Lung (tissue), 12 donors: ENCODE measurements around the gene ECT2. TPM values are rescaled to one million over a fixed set of nuclear protein-coding genes. Genes with fewer than 3 reads are reported as not detected.
"Not testable (repeated sequence)": the region's sequence is repeated elsewhere in the genome, so short reads cannot be mapped to it uniquely, and the experiment has no call there.

Experiments
- ATAC-seq: fragments of 200-7000 bp; cut with Tn5 transposase; one replicate; pipeline ENCODE4 v1.9.1; 2020; ENCODE audit warnings: moderate number of reproducible peaks; ENCODE audit not compliant: insufficient read depth, low FRiP score
- DNase-seq, 3 donors: peaks; one replicate each; pipeline ENCODE4 v3.0.0-alpha.2; 2013 to 2017
- H3K27ac ChIP-seq, 2 donors: one replicate each; pipeline ENCODE4 v1.5.1; 2013; ENCODE audit warnings: mild to moderate bottlenecking in 2 of 2, moderate library complexity in 2 of 2, control low read depth in 1 of 2, inconsistent platforms in 1 of 2, low read depth in 1 of 2, low read length in 1 of 2
- H3K27me3 ChIP-seq, 3 donors: one replicate each; pipeline ENCODE4 v1.5.1; 2013; ENCODE audit warnings: low read length in 2 of 3; ENCODE audit not compliant: control insufficient read depth in 3 of 3, insufficient read depth in 3 of 3
- H3K36me3 ChIP-seq, 4 donors: one replicate each; pipeline ENCODE4 v1.5.1; 2013; ENCODE audit warnings: low read length in 4 of 4, mild to moderate bottlenecking in 1 of 4, moderate library complexity in 1 of 4; ENCODE audit not compliant: control insufficient read depth in 4 of 4, insufficient read depth in 4 of 4
- H3K4me1 ChIP-seq, 5 donors: one replicate each; pipeline ENCODE4 v1.5.1; 2013; ENCODE audit warnings: low read length in 5 of 5, mild to moderate bottlenecking in 2 of 5, moderate library complexity in 1 of 5; ENCODE audit not compliant: control insufficient read depth in 5 of 5, insufficient read depth in 5 of 5
- H3K4me3 ChIP-seq: one replicate; pipeline ENCODE4 v1.5.1; 2013; ENCODE audit warnings: mild to moderate bottlenecking, control low read depth, moderate library complexity
- H3K9ac ChIP-seq, 2 donors: one replicate each; pipeline ENCODE4 v1.5.1; 2013; ENCODE audit warnings: low read length in 2 of 2, control low read depth in 1 of 2; ENCODE audit not compliant: insufficient read depth in 1 of 2
- H3K9me3 ChIP-seq, 4 donors: one replicate each; pipeline ENCODE4 v1.5.1; 2013; ENCODE audit warnings: low read length in 3 of 4, mild to moderate bottlenecking in 1 of 4, moderate library complexity in 1 of 4; ENCODE audit not compliant: control insufficient read depth in 4 of 4, insufficient read depth in 3 of 4
- CTCF ChIP-seq: IDR thresholded peaks from 2 replicates; pipeline ENCODE4 v1.5.1; 2012; ENCODE audit warnings: mild to moderate bottlenecking; ENCODE audit errors: control extremely low read depth, extremely low read depth
- WGBS, 2 donors: extraction: QIAGEN DNeasy Blood & Tissue Kit; methylation state at CpG; one replicate each; pipeline ENCODE4 v1.1.7; 2013; 5-methylcytosine and 5-hydroxymethylcytosine counted together
- polyA plus RNA-seq, 2 donors: library from polyadenylated mRNA; stranded (reverse); fragments of 200-250 nt; gene quantifications; one replicate each; pipeline ENCODE4 v1.2.1, GENCODE V29; 2013
- total RNA-seq, 2 donors: library from RNA; depleted of rRNA in 1 of 2; stranded (reverse); fragments of >200 nt in 1 of 2; gene quantifications; one replicate each; pipeline ENCODE4 v1.2.1, GENCODE V29; 2014 to 2021
- donor health status: control.
- donor health status: control.
- donor health status: Bipolar disorder and iron deficiency.
- donor health status: healthy.
- donor health status: DM: yes; HTN: yes; CAD: no.

The ECT2 gene
- total and polyA plus RNA-seq, 4 donors, result 4.2 to 19.5 (median 8.5) TPM

- Histone ChIP-seq H3K4me3 (no peak overlapping the region), H3K27ac (no peak overlapping the region), H3K27me3 (peaks cover 0 to 3% (median 0%) of the 10 kb centered on the region in 3 donors), H3K9me3 (no peaks in the 10 kb centered on the region), H3K4me1 (peaks cover 0 to 13% (median 4%) of the 10 kb centered on the region in 5 donors), H3K36me3 (no peaks in the 10 kb centered on the region), H3K9ac (no peak overlapping the region)
- WGBS, 2 donors, result 84 to 91% methylated on average over 3 of the region's 3 CpGs
- no peak for ATAC-seq
- DNase-seq, result no peak
- no peak for TF ChIP-seq CTCF
Observed at GRCh38 chr3:172713316-172713715, 37.2 kb upstream of the ECT2 start.

GRCh38 chr3:172716476-172716875 is 34.0 kb upstream of the ECT2 start:
- Histone ChIP-seq H3K9ac (no peak overlapping the region), H3K4me1 (peaks cover 0 to 1% (median 0%) of the 10 kb centered on the region in 5 donors), H3K4me3 (no peak overlapping the region), H3K36me3 (no peaks in the 10 kb centered on the region), H3K27ac (no peak overlapping the region), H3K27me3 (no peaks in the 10 kb centered on the region), H3K9me3 (no peaks in the 10 kb centered on the region)
- 27 to 48% methylated on average over 5 of the region's 5 CpGs for WGBS, 2 donors
- DNase-seq (peak in 1 of 3 donors; percentile 15), ATAC-seq (peak; percentile 62)
- TF ChIP-seq CTCF, result no peak

GRCh38 chr3:172717493-172718088 is 32.9 kb upstream of the ECT2 start:
- Histone ChIP-seq H3K4me3 (no peak overlapping the region), H3K27ac (no peak overlapping the region), H3K4me1 (peaks cover 0 to 1% (median 0%) of the 10 kb centered on the region in 5 donors), H3K9me3 (no peaks in the 10 kb centered on the region), H3K27me3 (no peaks in the 10 kb centered on the region), H3K9ac (no peak overlapping the region), H3K36me3 (no peaks in the 10 kb centered on the region)
- no peak for DNase-seq
- ATAC-seq, result no peak
- WGBS, 2 donors, result 70 to 73% methylated on average over 4 of the region's 4 CpGs
- TF ChIP-seq CTCF, result no peak

GRCh38 chr3:172722536-172723040 is 27.9 kb upstream of the ECT2 start:
- not testable (repeated sequence) for ATAC-seq, H3K27me3 ChIP-seq, H3K9ac ChIP-seq, H3K4me1 ChIP-seq, H3K4me3 ChIP-seq, H3K36me3 ChIP-seq, H3K27ac ChIP-seq, H3K9me3 ChIP-seq, DNase-seq
- WGBS, 2 donors, result 87% methylated on average over 8 of the region's 8 CpGs
